HG02938 (cell line): ENCODE data around the gene TRERF1.
A peak's percentile ranks its signal among the peaks of the same experiment; 100 is the strongest.
"Not testable (repeated sequence)": the region's sequence is repeated elsewhere in the genome, so short reads cannot be mapped to it uniquely, and the experiment has no call there.

Experiments
- ATAC-seq: cut with Tn5 transposase; IDR thresholded peaks from one replicate; pipeline ENCODE4 v1.9.1; 2021; ENCODE audit warnings: mild to moderate bottlenecking, moderate library complexity; ENCODE audit not compliant: unreplicated experiment

The TRERF1 gene

GRCh38 chr6:42229506-42230119 lies 222.1 kb downstream of the TRERF1 start:
- no peak for ATAC-seq

- ATAC-seq, result no peak
Observed at GRCh38 chr6:42228305-42228704, 223.4 kb downstream of the TRERF1 start.

DNA sequence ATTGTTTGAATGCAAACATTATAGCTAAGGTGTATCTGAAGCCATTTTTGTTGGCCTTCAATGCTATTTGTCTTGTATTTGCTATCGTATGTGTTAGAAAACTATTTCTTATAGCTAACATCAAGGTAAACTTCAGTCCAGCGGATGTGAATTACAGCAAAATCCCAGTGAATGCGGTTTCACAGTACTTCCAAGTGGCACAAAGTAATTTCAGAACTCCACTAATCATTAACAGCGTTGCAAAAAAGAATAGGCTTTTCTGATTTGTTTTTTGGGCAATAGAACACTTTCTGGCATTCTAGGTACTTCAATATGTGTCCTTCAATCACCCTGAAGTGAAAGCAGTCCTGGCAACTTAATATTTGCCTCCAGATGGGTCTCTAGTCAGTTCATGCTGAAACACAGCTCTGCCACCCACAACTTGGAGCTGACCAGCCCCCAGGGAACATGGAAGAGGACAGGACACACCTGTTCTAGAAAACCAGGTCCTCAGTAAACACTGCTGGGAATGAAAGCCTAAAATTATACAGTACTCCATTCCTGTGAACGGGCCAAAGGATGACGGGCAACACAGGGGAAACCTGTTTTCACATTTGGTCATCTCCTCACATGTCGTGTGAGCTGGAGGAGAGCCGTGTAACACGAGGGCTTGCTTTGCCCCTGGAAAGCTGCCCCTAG lies 224.4 kb downstream of the TRERF1 start:
- ATAC-seq, result no peak

- ATAC-seq, result no peak
Observed at GRCh38 chr6:42226645-42227143, 225.0 kb downstream of the TRERF1 start.

- no peak for ATAC-seq
Observed at GRCh38 chr6:42226161-42226611, 225.5 kb downstream of the TRERF1 start.

GRCh38 chr6:42225419-42225818 lies 226.3 kb downstream of the TRERF1 start:
- ATAC-seq, result no peak

DNA sequence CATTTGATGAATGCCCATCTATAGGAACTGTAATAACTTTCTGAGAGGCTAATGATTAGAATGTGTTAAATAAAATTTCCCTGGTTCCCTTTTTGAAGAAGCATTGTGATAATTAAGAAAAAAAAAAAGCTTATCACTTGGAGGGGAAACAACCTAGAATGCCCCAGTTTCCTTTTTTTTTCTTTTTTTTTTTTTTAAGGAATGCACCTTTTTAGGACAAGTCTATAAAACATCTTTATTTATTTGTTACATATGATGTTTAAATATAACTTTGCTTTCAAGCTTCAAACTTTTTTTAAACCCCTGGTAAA lies 226.7 kb downstream of the TRERF1 start:
- ATAC-seq, result no peak

GRCh38 chr6:42224222-42225028 lies 227.3 kb downstream of the TRERF1 start:
- ATAC-seq, result peak; percentile 90

DNA sequence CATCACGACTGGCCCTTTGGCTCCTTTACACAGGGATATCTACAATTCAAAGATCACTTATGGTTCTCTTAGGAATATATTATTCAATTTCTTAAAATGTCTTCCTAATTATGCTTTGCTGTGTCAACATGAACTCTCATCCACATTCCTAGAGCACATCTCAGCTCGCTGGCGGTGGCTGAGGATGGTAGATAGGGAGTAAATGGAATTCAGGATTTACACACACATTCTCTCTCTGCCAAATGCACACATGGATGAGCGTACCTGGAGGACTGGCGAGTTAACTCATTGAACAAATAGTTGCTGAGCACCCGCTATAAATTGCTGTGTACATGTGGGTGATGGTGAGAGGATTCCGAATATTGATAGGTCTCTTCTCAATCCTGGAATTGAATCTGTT lies 229.3 kb downstream of the TRERF1 start:
- ATAC-seq, result no peak

- no peak for ATAC-seq
Observed at GRCh38 chr6:42221546-42221945, 230.2 kb downstream of the TRERF1 start.

DNA sequence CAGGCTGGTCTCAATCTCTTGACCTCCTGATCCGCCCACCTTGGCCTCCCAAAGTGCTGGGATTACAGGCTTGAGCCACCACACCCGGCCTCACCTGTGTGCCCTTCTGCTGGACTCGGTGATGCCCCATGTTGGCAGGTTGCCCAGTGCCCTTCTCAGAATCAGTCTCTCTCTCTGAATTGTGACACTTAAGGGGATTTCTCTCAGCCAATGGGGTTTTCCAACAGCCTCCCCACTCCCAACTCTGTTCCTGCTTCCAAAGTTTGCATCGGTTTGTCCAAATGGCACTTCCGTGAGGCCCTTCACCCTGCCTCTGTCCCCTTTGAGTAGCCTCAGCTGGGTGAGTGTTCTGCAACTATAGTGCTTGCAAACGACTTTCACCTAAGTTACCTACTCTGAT lies 230.9 kb downstream of the TRERF1 start:
- ATAC-seq, result no peak

- ATAC-seq, result peak; percentile 92
Observed at GRCh38 chr6:42217519-42218367, 234.0 kb downstream of the TRERF1 start, which contains the start of gene MRPS10. Gene MRPS10, minus strand, starts transcription at chr6:42217861. Its CDS starts 12 bp downstream, at chr6:42217849.

- no peak for ATAC-seq
Observed at GRCh38 chr6:42217157-42217518, 234.6 kb downstream of the TRERF1 start.

DNA sequence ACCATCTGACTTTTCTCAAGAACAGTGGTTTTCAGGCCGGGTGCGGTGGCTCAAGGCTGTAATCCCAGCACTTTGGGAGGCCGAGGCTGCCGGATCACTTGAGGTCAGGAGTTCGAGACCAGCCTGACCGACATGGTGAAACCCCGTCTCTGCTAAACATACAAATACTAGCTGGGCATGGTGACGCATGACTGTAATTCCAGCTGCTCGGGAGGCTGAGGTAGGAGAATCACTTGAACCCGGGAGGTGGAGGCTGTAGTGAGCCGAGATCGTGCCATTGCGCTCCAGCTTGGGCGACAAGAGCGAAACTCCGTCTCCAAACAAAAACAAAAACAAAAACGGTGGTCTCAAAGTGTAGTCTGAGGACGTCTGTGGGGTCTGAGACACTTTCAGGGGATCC lies 235.2 kb downstream of the TRERF1 start:
- ATAC-seq, result not testable (repeated sequence)

GRCh38 chr6:42212442-42212841 lies 239.3 kb downstream of the TRERF1 start:
- ATAC-seq, result no peak

DNA sequence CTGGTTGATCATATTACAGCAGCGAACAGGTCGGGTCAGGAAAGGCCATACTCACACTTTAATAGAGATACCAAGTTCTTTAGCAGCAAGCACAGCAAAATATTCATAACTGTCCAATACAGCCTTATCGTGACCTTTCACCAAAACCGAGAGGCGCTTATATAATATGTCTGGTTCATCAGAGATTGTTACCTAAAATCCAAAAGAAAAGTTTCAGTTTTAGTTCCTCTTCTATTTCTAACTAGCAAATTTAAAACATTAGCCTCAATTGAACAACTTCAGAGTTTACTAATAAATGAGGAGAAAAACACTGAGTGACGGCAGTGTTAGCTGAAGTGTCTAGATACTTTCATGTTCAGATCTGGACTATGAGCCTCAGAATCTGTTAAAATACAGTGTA lies 240.0 kb downstream of the TRERF1 start:
- ATAC-seq, result no peak

DNA sequence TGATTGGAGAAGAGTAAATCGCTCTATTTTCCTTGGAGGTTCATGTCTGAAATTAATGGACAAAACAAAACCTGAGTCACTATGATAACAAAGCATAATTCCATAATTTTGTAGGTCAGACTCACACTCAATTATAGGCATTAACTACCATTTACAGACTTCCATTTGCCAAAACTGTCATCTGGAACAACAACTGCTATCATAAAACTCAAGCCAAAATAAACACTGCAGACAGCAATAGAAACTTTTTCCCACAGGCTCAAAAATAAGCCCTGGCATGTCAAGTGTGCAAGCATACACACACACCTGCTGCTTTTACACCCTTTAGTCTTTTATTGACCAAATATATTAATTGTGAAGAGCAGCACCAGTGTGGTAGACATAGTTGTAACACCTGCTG lies 241.2 kb downstream of the TRERF1 start:
- no peak for ATAC-seq

DNA sequence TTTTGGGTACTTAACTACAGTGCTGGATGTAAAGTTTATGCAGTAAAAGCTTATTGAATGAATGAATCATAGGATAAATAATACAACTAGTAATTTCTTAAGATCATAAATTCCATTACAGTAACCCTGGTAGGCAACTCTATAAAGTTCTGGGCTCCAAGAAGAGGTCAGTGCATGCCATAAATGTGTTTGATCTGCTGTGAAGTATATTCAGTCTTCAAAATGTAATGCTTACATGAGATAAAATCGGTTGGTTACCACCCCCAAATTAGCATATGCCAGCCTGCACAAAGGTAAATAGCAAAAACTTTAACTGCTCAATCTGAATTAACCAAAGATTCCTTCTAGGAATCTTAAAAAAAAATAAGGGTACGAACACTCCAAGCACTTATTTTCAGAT lies 244.2 kb downstream of the TRERF1 start:
- not testable (repeated sequence) for ATAC-seq

DNA sequence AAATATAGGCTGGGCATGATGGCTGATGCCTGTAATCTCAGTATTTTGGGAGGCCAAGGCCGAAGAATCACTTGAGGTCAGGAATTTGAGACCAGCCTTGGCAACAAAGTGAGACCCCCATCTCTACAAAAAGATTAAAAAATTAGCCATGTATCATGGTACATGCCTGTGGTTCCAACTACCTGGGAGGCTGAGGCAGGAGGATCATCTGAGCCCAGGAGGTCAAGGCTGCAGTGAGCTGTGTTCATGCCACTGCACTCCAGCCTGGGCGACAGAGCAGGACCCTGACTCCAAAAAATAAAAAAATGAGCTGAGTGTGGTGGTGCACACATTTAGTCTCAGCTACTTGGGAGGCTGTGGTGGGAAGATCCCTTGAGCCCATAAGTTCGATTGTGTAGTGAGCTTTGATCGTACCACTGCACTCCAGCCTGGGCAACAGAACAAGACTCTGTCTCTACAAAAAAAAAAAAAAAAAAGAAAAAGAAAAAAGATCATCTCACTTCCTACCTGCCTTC lies 246.9 kb downstream of the TRERF1 start:
- ATAC-seq, result no peak

DNA sequence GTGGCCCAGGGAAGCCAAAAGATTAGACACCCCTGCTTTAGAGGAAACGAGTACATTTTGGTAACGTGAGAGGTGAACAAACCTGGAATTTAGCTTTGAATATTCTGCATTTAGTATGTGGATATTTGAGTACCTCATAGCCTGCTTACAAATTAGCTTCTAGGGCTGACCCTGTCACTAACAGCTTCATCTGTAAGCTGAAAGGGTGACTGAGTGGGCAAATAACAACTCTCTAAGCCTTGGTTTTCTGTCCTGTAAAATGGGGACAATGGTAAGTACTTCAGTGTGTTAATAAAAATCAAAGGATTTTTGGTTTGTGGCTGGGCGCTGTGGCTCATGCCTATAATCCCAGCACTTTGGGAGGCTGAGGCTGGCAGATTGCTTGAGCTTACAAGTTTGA lies 248.5 kb downstream of the TRERF1 start:
- no peak for ATAC-seq
